SH-SY5Y (cell line): ENCODE results near the gene IVD.

ENCODE experiments used
- GATA2 ChIP-seq: IDR thresholded peaks from 2 replicates; pipeline ENCODE4 v1.6.1; 2011; ENCODE audit warnings: mild to moderate bottlenecking, low read depth, low read length
- GATA3 ChIP-seq: IDR thresholded peaks from 2 replicates; pipeline ENCODE4 v1.6.1; 2011; ENCODE audit warnings: low read depth, mild to moderate bottlenecking, low read length, moderate library complexity

Gene IVD

GRCh38 chr15:40444736-40445135 is 39.1 kb downstream of the IVD start:
- no peak for TF ChIP-seq GATA2
- TF ChIP-seq GATA3 = no peak

GRCh38 chr15:40445421-40445922 is 39.9 kb downstream of the IVD start:
- no peak for TF ChIP-seq GATA2
- no peak for TF ChIP-seq GATA3

GRCh38 chr15:40446144-40446543 is 40.5 kb downstream of the IVD start:
- TF ChIP-seq GATA3 (no peak), GATA2 (no peak)

- no peak for TF ChIP-seq GATA2
- TF ChIP-seq GATA3 = no peak
Measured at GRCh38 chr15:40448354-40448753, 42.8 kb downstream of the IVD start.

GRCh38 chr15:40449275-40449674 is 43.7 kb downstream of the IVD start:
- TF ChIP-seq GATA3 (no peak), GATA2 (no peak)

GRCh38 chr15:40450047-40450446 is 44.5 kb downstream of the IVD start:
- TF ChIP-seq GATA2 = no peak
- TF ChIP-seq GATA3 = no peak

- no peak for TF ChIP-seq GATA2
- no peak for TF ChIP-seq GATA3
Measured at GRCh38 chr15:40451527-40452158, 46.0 kb downstream of the IVD start.

- no peak for TF ChIP-seq GATA2
- TF ChIP-seq GATA3 = no peak
Measured at GRCh38 chr15:40452296-40453090, 46.9 kb downstream of the IVD start.

- no peak for TF ChIP-seq GATA2
- TF ChIP-seq GATA3 = no peak
Measured at GRCh38 chr15:40454904-40455391, 49.4 kb downstream of the IVD start.

- TF ChIP-seq GATA3 (no peak), GATA2 (no peak)
Measured at GRCh38 chr15:40456299-40456712, 50.7 kb downstream of the IVD start.

- TF ChIP-seq GATA2 (no peak), GATA3 (no peak)
Measured at GRCh38 chr15:40456738-40457137, 51.1 kb downstream of the IVD start.

GRCh38 chr15:40458495-40459371 is 53.1 kb downstream of the IVD start:
- TF ChIP-seq GATA3 (no peak), GATA2 (no peak)

- no peak for TF ChIP-seq GATA3
- no peak for TF ChIP-seq GATA2
Measured at GRCh38 chr15:40459391-40460015, 53.9 kb downstream of the IVD start.

GRCh38 chr15:40460404-40460803 is 54.8 kb downstream of the IVD start:
- no peak for TF ChIP-seq GATA3
- TF ChIP-seq GATA2 = no peak
